Measurements from ENCODE around the gene JPH2. TPM values are rescaled to one million over a fixed set of nuclear protein-coding genes. Genes with fewer than 3 reads are reported as not detected.

JPH2 gene
- total RNA-seq, 1 donor from 2014 or later: 18.5 TPM

- Histone ChIP-seq H3K4me1 (ENCODE audit: insufficient read depth, low read length) (peaks cover 8% of the 10 kb centered on the region), H3K9me3 (ENCODE audit: insufficient read depth, low read depth, low read length) (no peaks in the 10 kb centered on the region), H2AFZ (ENCODE audit: low read depth, low read length) (no peak overlapping the region), H3K36me3 (ENCODE audit: insufficient read depth, low read length) (no peaks in the 10 kb centered on the region), H3K79me2 (ENCODE audit: insufficient read depth, low read length) (no peaks in the 10 kb centered on the region), H3K4me3 (ENCODE audit: insufficient read depth, low read depth, low read length) (no peak overlapping the region), H3K9ac (ENCODE audit: low read length) (no peak overlapping the region), H4K20me1 (ENCODE audit: insufficient read depth, low read length) (no peaks in the 10 kb centered on the region), H3K27ac (ENCODE audit: low read depth, low read length) (no peak overlapping the region), H3K27me3 (ENCODE audit: insufficient read depth, low read length) (no peaks in the 10 kb centered on the region), H3K4me2 (ENCODE audit: low read length) (no peak overlapping the region)
- H3K27me3 Mint-ChIP-seq (ENCODE audit: low read depth, unreplicated experiment): peaks cover 3% of the 10 kb centered on the region
- TF ChIP-seq, protein P1, sequence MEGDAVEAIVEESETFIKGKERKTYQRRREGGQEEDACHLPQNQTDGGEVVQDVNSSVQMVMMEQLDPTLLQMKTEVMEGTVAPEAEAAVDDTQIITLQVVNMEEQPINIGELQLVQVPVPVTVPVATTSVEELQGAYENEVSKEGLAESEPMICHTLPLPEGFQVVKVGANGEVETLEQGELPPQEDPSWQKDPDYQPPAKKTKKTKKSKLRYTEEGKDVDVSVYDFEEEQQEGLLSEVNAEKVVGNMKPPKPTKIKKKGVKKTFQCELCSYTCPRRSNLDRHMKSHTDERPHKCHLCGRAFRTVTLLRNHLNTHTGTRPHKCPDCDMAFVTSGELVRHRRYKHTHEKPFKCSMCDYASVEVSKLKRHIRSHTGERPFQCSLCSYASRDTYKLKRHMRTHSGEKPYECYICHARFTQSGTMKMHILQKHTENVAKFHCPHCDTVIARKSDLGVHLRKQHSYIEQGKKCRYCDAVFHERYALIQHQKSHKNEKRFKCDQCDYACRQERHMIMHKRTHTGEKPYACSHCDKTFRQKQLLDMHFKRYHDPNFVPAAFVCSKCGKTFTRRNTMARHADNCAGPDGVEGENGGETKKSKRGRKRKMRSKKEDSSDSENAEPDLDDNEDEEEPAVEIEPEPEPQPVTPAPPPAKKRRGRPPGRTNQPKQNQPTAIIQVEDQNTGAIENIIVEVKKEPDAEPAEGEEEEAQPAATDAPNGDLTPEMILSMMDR (IDR thresholded peaks at IDR 0.05; ENCODE audit: insufficient read depth, low read depth, low read length): peak; percentile 100
- TF ChIP-seq EZH2 (IDR thresholded peaks at IDR 0.05; ENCODE audit: insufficient read depth, low read length): no peak
- H3K9me3 Mint-ChIP-seq (ENCODE audit: unreplicated experiment): no peaks in the 10 kb centered on the region
- H3K36me3 Mint-ChIP-seq (ENCODE audit: low read depth, unreplicated experiment): no peaks in the 10 kb centered on the region
- peak; percentile 53 for DNase-seq (ENCODE audit: low read depth)
- H3K4me3 Mint-ChIP-seq (ENCODE audit: unreplicated experiment): no peak overlapping the region
- peaks cover 4% of the 10 kb centered on the region for H3K4me1 Mint-ChIP-seq (ENCODE audit: low read depth, unreplicated experiment)
- H3K27ac Mint-ChIP-seq (ENCODE audit: unreplicated experiment): no peak overlapping the region
- peak; percentile 5 for FAIRE-seq
These were observed 106.2 kb downstream of the JPH2 start for GRCh38 chr20:44080646-44081267.

DNA sequence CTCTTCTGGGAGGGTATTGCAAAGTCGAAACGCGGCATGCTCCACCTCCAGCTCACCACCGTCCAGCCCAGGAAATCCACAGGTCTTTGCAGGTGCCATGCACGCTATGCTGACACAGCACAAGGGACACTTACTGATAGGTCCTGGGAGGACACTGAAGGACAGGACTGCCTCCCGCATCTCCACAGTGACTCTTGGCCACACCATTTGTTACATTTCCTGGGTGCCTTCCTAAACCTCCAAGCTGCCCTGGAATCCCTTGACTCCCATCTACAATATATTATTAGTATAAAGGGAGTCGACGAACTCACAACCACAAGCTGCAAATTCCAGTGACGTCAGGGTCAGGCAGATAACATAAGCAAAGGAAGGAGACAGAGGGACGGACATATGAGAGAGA lies 106.9 kb downstream of the JPH2 start:
- Mint-ChIP-seq H3K27ac (ENCODE audit: unreplicated experiment) (no peak overlapping the region), H3K27me3 (ENCODE audit: low read depth, unreplicated experiment) (peaks cover 1% of the 10 kb centered on the region), H3K9me3 (ENCODE audit: unreplicated experiment) (no peaks in the 10 kb centered on the region), H3K4me3 (ENCODE audit: unreplicated experiment) (no peak overlapping the region), H3K4me1 (ENCODE audit: low read depth, unreplicated experiment) (peaks cover 4% of the 10 kb centered on the region), H3K36me3 (ENCODE audit: low read depth, unreplicated experiment) (no peaks in the 10 kb centered on the region)
- Histone ChIP-seq H3K4me1 (ENCODE audit: insufficient read depth, low read length) (peaks cover 8% of the 10 kb centered on the region), H3K9ac (ENCODE audit: low read length) (no peak overlapping the region), H3K79me2 (ENCODE audit: insufficient read depth, low read length) (no peaks in the 10 kb centered on the region), H2AFZ (ENCODE audit: low read depth, low read length) (no peak overlapping the region), H3K36me3 (ENCODE audit: insufficient read depth, low read length) (no peaks in the 10 kb centered on the region), H4K20me1 (ENCODE audit: insufficient read depth, low read length) (no peaks in the 10 kb centered on the region), H3K4me2 (ENCODE audit: low read length) (no peak overlapping the region), H3K27ac (ENCODE audit: low read depth, low read length) (no peak overlapping the region), H3K9me3 (ENCODE audit: insufficient read depth, low read depth, low read length) (no peaks in the 10 kb centered on the region), H3K4me3 (ENCODE audit: insufficient read depth, low read depth, low read length) (no peak overlapping the region), H3K27me3 (ENCODE audit: insufficient read depth, low read length) (no peaks in the 10 kb centered on the region)
- no peak for TF ChIP-seq EZH2 (IDR thresholded peaks at IDR 0.05; ENCODE audit: insufficient read depth, low read length)
- TF ChIP-seq, protein P1 (IDR thresholded peaks at IDR 0.05; ENCODE audit: insufficient read depth, low read depth, low read length): no peak
- no peak for FAIRE-seq
- peak; percentile 64 for DNase-seq (ENCODE audit: low read depth)

- FAIRE-seq: no peak
These were observed 107.7 kb downstream of the JPH2 start for GRCh38 chr20:44079291-44079690.

More at GRCh38 chr20:44079291-44079690, 107.7 kb downstream of the JPH2 start:
- Histone ChIP-seq H3K4me3 (ENCODE audit: insufficient read depth, low read depth, low read length) (no peak overlapping the region), H3K4me2 (ENCODE audit: low read length) (no peak overlapping the region), H3K27ac (ENCODE audit: low read depth, low read length) (no peak overlapping the region), H3K36me3 (ENCODE audit: insufficient read depth, low read length) (no peaks in the 10 kb centered on the region), H4K20me1 (ENCODE audit: insufficient read depth, low read length) (no peaks in the 10 kb centered on the region), H3K9me3 (ENCODE audit: insufficient read depth, low read depth, low read length) (no peaks in the 10 kb centered on the region), H3K4me1 (ENCODE audit: insufficient read depth, low read length) (peaks cover 13% of the 10 kb centered on the region), H2AFZ (ENCODE audit: low read depth, low read length) (no peak overlapping the region), H3K9ac (ENCODE audit: low read length) (no peak overlapping the region), H3K79me2 (ENCODE audit: insufficient read depth, low read length) (no peaks in the 10 kb centered on the region), H3K27me3 (ENCODE audit: insufficient read depth, low read length) (no peaks in the 10 kb centered on the region)
- no peak overlapping the region for H3K4me3 Mint-ChIP-seq (ENCODE audit: unreplicated experiment)
- DNase-seq (ENCODE audit: low read depth): no peak
- peaks cover 1% of the 10 kb centered on the region for H3K27me3 Mint-ChIP-seq (ENCODE audit: low read depth, unreplicated experiment)
- no peaks in the 10 kb centered on the region for H3K36me3 Mint-ChIP-seq (ENCODE audit: low read depth, unreplicated experiment)
- no peak overlapping the region for H3K27ac Mint-ChIP-seq (ENCODE audit: unreplicated experiment)
- H3K9me3 Mint-ChIP-seq (ENCODE audit: unreplicated experiment): no peaks in the 10 kb centered on the region
- TF ChIP-seq, protein P1 (IDR thresholded peaks at IDR 0.05; ENCODE audit: insufficient read depth, low read depth, low read length): no peak
- TF ChIP-seq EZH2 (IDR thresholded peaks at IDR 0.05; ENCODE audit: insufficient read depth, low read length): no peak
- peaks cover 8% of the 10 kb centered on the region for H3K4me1 Mint-ChIP-seq (ENCODE audit: low read depth, unreplicated experiment)
